Endodermal cell (in vitro differentiated cells): ENCODE data around the gene ASAP2. TPM values are rescaled to one million over a fixed set of nuclear protein-coding genes. Genes with fewer than 3 reads are reported as not detected.

Experiments used
- DNase-seq: peaks from one replicate; pipeline ENCODE4 v3.0.0-alpha.2; 2017
- H3K27ac ChIP-seq: 2 replicates; pipeline ENCODE4 v1.5.1; 2013; ENCODE audit warnings: mild to moderate bottlenecking, low read depth, low read length, moderate library complexity
- H3K27me3 ChIP-seq: 2 replicates; pipeline ENCODE4 v1.6.1; 2013; ENCODE audit warnings: mild to moderate bottlenecking, low read length, moderate library complexity; ENCODE audit not compliant: insufficient read depth, control insufficient read depth, poor library complexity, severe bottlenecking
- H3K36me3 ChIP-seq: 2 replicates; pipeline ENCODE4 v1.7.0; 2013; ENCODE audit warnings: mild to moderate bottlenecking, low read length, moderate library complexity; ENCODE audit not compliant: control insufficient read depth, insufficient read depth
- H3K4me1 ChIP-seq: one replicate; pipeline ENCODE4 v1.7.0; 2013; ENCODE audit warnings: low read length; ENCODE audit not compliant: control insufficient read depth, insufficient read depth
- H3K4me3 ChIP-seq: 2 replicates; pipeline ENCODE4 v1.5.1; 2013; ENCODE audit warnings: mild to moderate bottlenecking, low read length, moderate library complexity
- H3K9ac ChIP-seq: 2 replicates; pipeline ENCODE4 v1.6.1; 2013; ENCODE audit warnings: mild to moderate bottlenecking, low read length, moderate library complexity; ENCODE audit not compliant: poor library complexity, severe bottlenecking; ENCODE audit errors: extremely low read depth
- H3K9me3 ChIP-seq: 2 replicates; pipeline ENCODE4 v1.6.1; 2013; ENCODE audit warnings: mild to moderate bottlenecking, low read length, moderate library complexity; ENCODE audit not compliant: control insufficient read depth
- H3K27ac Mint-ChIP-seq: 2 replicates; pipeline ENCODE4 v1.8.0; 2020; ENCODE audit warnings: mixed read lengths
- H3K27me3 Mint-ChIP-seq: 2 replicates; pipeline ENCODE4 v1.8.0; 2021; ENCODE audit warnings: mild to moderate bottlenecking, mixed read lengths; ENCODE audit not compliant: insufficient read depth
- H3K36me3 Mint-ChIP-seq: 2 replicates; pipeline ENCODE4 v1.8.0; 2020; ENCODE audit warnings: low read depth, mixed read lengths
- H3K4me1 Mint-ChIP-seq: 2 replicates; pipeline ENCODE4 v1.8.0; 2020; ENCODE audit warnings: mixed read lengths
- H3K4me3 Mint-ChIP-seq: 2 replicates; pipeline ENCODE4 v1.8.0; 2020; ENCODE audit warnings: mild to moderate bottlenecking, moderate library complexity, mixed read lengths
- H3K9me3 Mint-ChIP-seq: 2 replicates; pipeline ENCODE4 v1.8.0; 2020; ENCODE audit warnings: mild to moderate bottlenecking, mixed read lengths
- WGBS, 2 experiments: methylation state at CpG; one replicate each; pipeline versions ENCODE4 v1.1.5 to v1.1.7; 2013; ENCODE audit warnings: missing lambda C conversion rate in 2 of 2, mixed read lengths in 1 of 2; ENCODE audit not compliant: insufficient coverage in 1 of 2, insufficient read length in 1 of 2; 5-methylcytosine and 5-hydroxymethylcytosine counted together
- total RNA-seq, 2 donors: library from RNA; stranded (reverse); fragmentation: NEBNext Ultra II Directional in 1 of 2; extraction: Animal tissue kit (Norgen Biotek cat#: 25700) in 1 of 2; gene quantifications; 2 replicates in 1 of 2; 3 replicates in 1 of 2; pipeline ENCODE4 v1.2.1, GENCODE V29; 2021
- TF ChIP-seq, protein P1 (sequence below): fragments of 200-600 bp; sonication (generic); conservative IDR thresholded peaks from 2 replicates; pipeline ENCODE4 v1.5.0; 2021; ENCODE audit warnings: antibody characterized with exemption, mild to moderate bottlenecking

ASAP2 gene
- total RNA-seq, 2 donors from 2014 or later, result 11.8 to 20.4 TPM

DNA sequence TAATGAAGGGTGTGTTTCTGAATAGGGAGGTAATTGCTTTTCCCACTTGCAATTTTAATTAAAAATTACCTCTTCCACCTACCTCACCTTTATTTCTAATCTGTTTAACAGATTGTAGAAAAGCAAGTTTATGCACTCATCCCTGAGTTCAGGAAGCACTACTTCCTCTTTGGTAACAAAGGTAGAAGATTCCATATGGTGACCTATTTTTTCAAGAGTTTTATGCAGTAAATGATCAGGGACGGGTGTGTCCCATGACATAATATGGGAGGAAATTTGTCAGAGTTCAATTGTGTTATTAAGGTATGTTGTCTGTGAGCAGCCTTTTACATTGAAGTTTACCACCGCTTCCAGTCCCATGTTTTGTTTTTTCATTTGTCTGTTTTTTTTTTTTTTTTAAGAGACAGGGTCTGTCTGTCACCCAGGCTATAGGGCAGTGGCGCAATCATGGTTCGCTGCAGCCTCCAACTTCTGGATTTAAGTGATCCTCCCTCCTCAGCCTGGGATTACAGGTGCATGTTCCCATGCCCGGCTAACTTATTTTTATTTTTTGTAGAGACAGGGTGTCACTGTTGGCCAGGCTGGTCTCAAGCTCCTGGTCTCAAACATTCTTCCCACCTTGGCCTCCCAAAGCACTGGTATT lies 68.2 kb downstream of the ASAP2 start:
- WGBS, 2 experiments, result 93 to 98% methylated on average over 4 to 5 of the region's 5 CpGs
- H3K27ac ChIP-seq, result no peak overlapping the region
- no peaks in the 10 kb centered on the region for H3K36me3 Mint-ChIP-seq

DNA sequence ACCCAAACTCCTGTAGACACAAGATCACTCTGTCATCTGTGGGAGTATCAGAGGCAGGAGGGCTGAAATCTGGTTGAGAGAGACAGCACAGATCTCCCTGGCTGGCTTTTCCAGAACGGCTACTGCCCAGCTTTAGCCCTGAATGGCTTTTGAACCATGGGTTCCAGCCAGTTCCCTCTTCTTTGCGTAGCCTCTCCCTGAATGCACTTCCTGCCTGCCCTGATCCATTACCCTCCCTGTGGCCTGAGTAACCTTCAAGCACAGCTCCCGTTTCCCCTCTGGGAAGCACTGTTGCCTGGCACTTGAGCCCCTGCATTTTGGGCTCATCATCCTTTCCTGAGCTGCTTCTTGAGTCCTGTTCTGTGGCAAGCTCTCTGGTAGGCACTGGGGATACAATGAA lies 68.8 kb downstream of the ASAP2 start:
- no peak for DNase-seq
- H3K27me3 ChIP-seq, result no peaks in the 10 kb centered on the region
- Mint-ChIP-seq H3K27ac (no peak overlapping the region), H3K4me3 (no peak overlapping the region), H3K4me1 (no peaks in the 10 kb centered on the region), H3K27me3 (no peaks in the 10 kb centered on the region), H3K9me3 (peaks cover 8% of the 10 kb centered on the region), H3K36me3 (no peaks in the 10 kb centered on the region)
- no peak overlapping the region for H3K27ac ChIP-seq
- H3K4me1 ChIP-seq, result peaks cover 3% of the 10 kb centered on the region
- TF ChIP-seq, protein P1, sequence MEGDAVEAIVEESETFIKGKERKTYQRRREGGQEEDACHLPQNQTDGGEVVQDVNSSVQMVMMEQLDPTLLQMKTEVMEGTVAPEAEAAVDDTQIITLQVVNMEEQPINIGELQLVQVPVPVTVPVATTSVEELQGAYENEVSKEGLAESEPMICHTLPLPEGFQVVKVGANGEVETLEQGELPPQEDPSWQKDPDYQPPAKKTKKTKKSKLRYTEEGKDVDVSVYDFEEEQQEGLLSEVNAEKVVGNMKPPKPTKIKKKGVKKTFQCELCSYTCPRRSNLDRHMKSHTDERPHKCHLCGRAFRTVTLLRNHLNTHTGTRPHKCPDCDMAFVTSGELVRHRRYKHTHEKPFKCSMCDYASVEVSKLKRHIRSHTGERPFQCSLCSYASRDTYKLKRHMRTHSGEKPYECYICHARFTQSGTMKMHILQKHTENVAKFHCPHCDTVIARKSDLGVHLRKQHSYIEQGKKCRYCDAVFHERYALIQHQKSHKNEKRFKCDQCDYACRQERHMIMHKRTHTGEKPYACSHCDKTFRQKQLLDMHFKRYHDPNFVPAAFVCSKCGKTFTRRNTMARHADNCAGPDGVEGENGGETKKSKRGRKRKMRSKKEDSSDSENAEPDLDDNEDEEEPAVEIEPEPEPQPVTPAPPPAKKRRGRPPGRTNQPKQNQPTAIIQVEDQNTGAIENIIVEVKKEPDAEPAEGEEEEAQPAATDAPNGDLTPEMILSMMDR, result no peak
- WGBS, 2 experiments, result 83 to 85% methylated on average over 3 of the region's 3 CpGs
- H3K4me3 ChIP-seq, result no peak overlapping the region
- no peaks in the 10 kb centered on the region for H3K9me3 ChIP-seq
- H3K9ac ChIP-seq, result no peak overlapping the region
- no peaks in the 10 kb centered on the region for H3K36me3 ChIP-seq

More for the DNA sequence above, 68.2 kb downstream of the ASAP2 start:
- no peaks in the 10 kb centered on the region for H3K4me1 Mint-ChIP-seq
- Histone ChIP-seq H3K4me1 (peaks cover 3% of the 10 kb centered on the region), H3K9me3 (no peaks in the 10 kb centered on the region), H3K9ac (no peak overlapping the region), H3K27me3 (no peaks in the 10 kb centered on the region), H3K36me3 (no peaks in the 10 kb centered on the region), H3K4me3 (no peak overlapping the region)
- H3K4me3 Mint-ChIP-seq, result no peak overlapping the region
- TF ChIP-seq, protein P1, result no peak
- DNase-seq, result no peak
- H3K27me3 Mint-ChIP-seq, result no peaks in the 10 kb centered on the region
- peaks cover 8% of the 10 kb centered on the region for H3K9me3 Mint-ChIP-seq
- no peak overlapping the region for H3K27ac Mint-ChIP-seq

DNA sequence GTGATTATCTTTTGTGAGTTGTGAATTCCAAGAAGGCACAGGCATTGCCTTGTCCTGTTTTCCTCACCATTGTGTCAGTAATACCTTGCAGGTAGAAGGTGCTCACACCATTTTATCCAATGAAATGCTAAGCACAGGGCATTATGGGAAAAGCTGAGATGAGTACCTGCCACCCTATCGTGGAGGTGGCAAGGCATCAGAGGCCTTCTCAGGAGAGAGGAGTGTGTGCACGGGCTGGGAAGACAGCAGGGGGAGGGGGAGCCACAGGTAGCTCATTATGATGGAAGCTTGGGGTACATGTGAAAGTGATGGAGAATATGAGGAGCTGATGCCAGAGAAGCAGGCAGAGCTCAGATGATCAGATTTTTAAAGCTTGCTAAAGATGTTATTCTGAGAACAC lies 69.5 kb downstream of the ASAP2 start:
- no peak for DNase-seq
- no peak overlapping the region for H3K9ac ChIP-seq
- no peaks in the 10 kb centered on the region for H3K36me3 ChIP-seq
- H3K27me3 ChIP-seq, result no peaks in the 10 kb centered on the region
- H3K4me3 ChIP-seq, result no peak overlapping the region
- H3K9me3 ChIP-seq, result no peaks in the 10 kb centered on the region
- Mint-ChIP-seq H3K36me3 (no peaks in the 10 kb centered on the region), H3K4me1 (no peaks in the 10 kb centered on the region), H3K27me3 (no peaks in the 10 kb centered on the region), H3K4me3 (no peak overlapping the region), H3K9me3 (peaks cover 8% of the 10 kb centered on the region), H3K27ac (no peak overlapping the region)
- no peak overlapping the region for H3K27ac ChIP-seq
- TF ChIP-seq, protein P1, result no peak
- 83 to 92% methylated on average over 2 of the region's 2 CpGs for WGBS, 2 experiments
- peaks cover 3% of the 10 kb centered on the region for H3K4me1 ChIP-seq
